ENCODE measurements around the gene SYCP2. TPM values are rescaled to one million over a fixed set of nuclear protein-coding genes. Genes with fewer than 3 reads are reported as not detected.

Gene SYCP2
- total and polyA plus RNA-seq, 2 of the 8 experiments (the other 6 are each of a cell fraction or from before 2014, with no cell fraction given) = 0.02 to 0.50 TPM

- Histone ChIP-seq H3K18ac (ENCODE audit: extremely low read depth, low read length) (no peak overlapping the region), H2BK5ac (ENCODE audit: low read depth, low read length) (no peak overlapping the region), H3K14ac (ENCODE audit: insufficient read length) (no peak overlapping the region), H4K8ac (ENCODE audit: extremely low read depth, insufficient read depth, low read length) (no peak overlapping the region), H3K23ac (ENCODE audit: insufficient read length) (no peak overlapping the region), H2AFZ (ENCODE audit: low read length) (no peak overlapping the region), H3K79me2 (ENCODE audit: control insufficient read depth in 1 of 2, insufficient read depth in 2 of 2, low read length in 2 of 2) (no peaks in the 10 kb centered on the region), H3K4me2 (ENCODE audit: insufficient read depth in 1 of 2, low read depth in 2 of 2, low read length in 2 of 2) (no peak overlapping the region), H3K79me1 (ENCODE audit: low read depth, low read length) (no peaks in the 10 kb centered on the region), H3K9ac (replicated peaks in 1 of 4; ENCODE audit: extremely low read depth in 1 of 4, low read depth in 3 of 4, low read length in 3 of 4) (no peak overlapping the region), H2BK15ac (ENCODE audit: low read length) (no peak overlapping the region), H3K23me2 (ENCODE audit: low read depth, low read length) (no peaks in the 10 kb centered on the region), H2BK120ac (replicated peaks; ENCODE audit: low read depth, low read length) (no peak overlapping the region), H4K20me1 (replicated peaks in 1 of 2; ENCODE audit: control insufficient read depth in 1 of 2, insufficient read depth in 2 of 2, low read length in 2 of 2) (no peaks in the 10 kb centered on the region), H3K4me3 (ENCODE audit: extremely low read depth in 1 of 4, insufficient read depth in 2 of 4, low read depth in 3 of 4, low read length in 4 of 4) (no peak overlapping the region), H3K27ac (ENCODE audit: low read depth, low read length) (no peak overlapping the region), H3K4ac (replicated peaks; ENCODE audit: insufficient read length, low read depth, low read length) (no peak overlapping the region), H3K56ac (replicated peaks; ENCODE audit: insufficient read length, low read depth, low read length) (no peak overlapping the region), H3K36me3 (ENCODE audit: control insufficient read depth in 2 of 4, insufficient read depth in 4 of 4, low read length in 3 of 4) (0 out of 8 replicates have a peak, but pooled peaks cover 0 to 1% (median 0%) of the 10 kb centered on the region in 4 experiments), H4K91ac (replicated peaks; ENCODE audit: insufficient read length, low read length) (no peak overlapping the region), H2BK12ac (ENCODE audit: low read depth, low read length) (no peak overlapping the region), H2AK5ac (ENCODE audit: low read depth, low read length) (no peak overlapping the region), H3K27me3 (replicated peaks in 1 of 4; ENCODE audit: control insufficient read depth in 3 of 4, extremely low read depth in 1 of 4, insufficient read depth in 3 of 4, low read length in 3 of 4) (no peaks in the 10 kb centered on the region), H2BK20ac (ENCODE audit: low read length) (no peak overlapping the region), H3K9me3 (ENCODE audit: insufficient read depth in 2 of 2, low read depth in 1 of 2, low read length in 1 of 2) (peaks cover 43 to 47% of the 10 kb centered on the region in 2 experiments), H4K5ac (ENCODE audit: insufficient read length, low read depth, low read length) (no peak overlapping the region), H3K4me1 (replicated peaks in 1 of 4; ENCODE audit: control insufficient read depth in 3 of 4, insufficient read depth in 4 of 4, low read length in 3 of 4) (no peaks in the 10 kb centered on the region)
- ChIA-PET CTCF (ENCODE audit: partially characterized antibody) (interaction anchor here (0.8 to 1.0 kb wide), 3 partner anchors 9 to 249 kb away, joined by 3 read pairs; no protein-coding TSS in a partner anchor), POLR2A (ENCODE audit: partially characterized antibody) (no interaction called here)
- TF ChIP-seq RAD21 (IDR thresholded peaks at IDR 0.05 in 1 of 2, conservative IDR thresholded peaks at IDR 0.05 in 1 of 2; ENCODE audit: low read depth in 2 of 2, low read length in 2 of 2) = peak; percentile 29 to 37
- no peak for TF ChIP-seq JUND (IDR thresholded peaks at IDR 0.05; ENCODE audit: low read length)
- no peak for TF ChIP-seq FOSL1 (IDR thresholded peaks at IDR 0.05; ENCODE audit: insufficient read depth, low read depth, low read length)
- TF ChIP-seq CTCF (IDR thresholded peaks at IDR 0.05; ENCODE audit: control extremely low read depth in 1 of 3, insufficient read depth in 1 of 3, low read depth in 1 of 3, low read length in 3 of 3) = peak in 1 of 3 experiments; percentile 24; a peak in 1 of 4 replicates
- WGBS, 2 experiments (ENCODE audit: extremely low coverage in 1 of 2, insufficient coverage in 1 of 2, insufficient read length in 1 of 2, insufficient replicate concordance in 2 of 2, low coverage in 1 of 2, low lambda C conversion rate in 2 of 2, missing lambda C conversion rate in 1 of 2) = 68% methylated on average over 7 of the region's 7 CpGs; no CpG with 5 or more reads in 1 of the 2 experiments
- FAIRE-seq (no peak), DNase-seq (ENCODE audit: low read depth in 1 of 2, low spot score in 2 of 2) (no peak)
Observed at GRCh38 chr20:59850018-59850641, 83.3 kb downstream of the SYCP2 start.

Measured in H1 (cell line).